H1 (cell line): ENCODE measurements around the gene AGBL1. TPM values are rescaled to one million over a fixed set of nuclear protein-coding genes. Genes with fewer than 3 reads are reported as not detected.

Experiments used
- CTCF ChIA-PET: fragments of 300-600 bp; sonication (Branson Sonifier 250); formaldehyde crosslinking; loops from one replicate; lab custom pipeline; 2021; ENCODE audit not compliant: partially characterized antibody; lab: Charles Lee
- POLR2A ChIA-PET: fragments of 300-600 bp; sonication (Branson Sonifier 250); formaldehyde crosslinking; loops from one replicate; lab custom pipeline; 2021; ENCODE audit warnings: inconsistent platforms; ENCODE audit not compliant: partially characterized antibody; lab: Charles Lee
- DNase-seq, 2 experiments: peaks; one replicate each; pipeline versions ENCODE4 v3.0.0 to v3.0.0-alpha.2; 2010 to 2022; ENCODE audit warnings: low spot score in 2 of 2, low read depth in 1 of 2, mixed read lengths in 1 of 2
- FAIRE-seq: peaks from 2 replicates; lab custom pipeline; 2011; peaks lifted over from hg19 to GRCh38; lab: Jason Lieb, UNC
- H2AFZ ChIP-seq: 2 replicates; pipeline ENCODE4 v1.8.1; 2012; ENCODE audit warnings: low read length, inconsistent platforms
- H2AK5ac ChIP-seq: 2 replicates; pipeline ENCODE4 v1.6.1; 2013; ENCODE audit warnings: low read depth, low read length
- H2BK120ac ChIP-seq: replicated peaks from 2 replicates; pipeline ENCODE3; 2013; ENCODE audit warnings: low read depth, low read length, inconsistent platforms
- H2BK12ac ChIP-seq: 2 replicates; pipeline ENCODE4 v1.6.1; 2013; ENCODE audit warnings: low read depth, low read length
- H2BK15ac ChIP-seq: 2 replicates; pipeline ENCODE4 v1.6.1; 2013; ENCODE audit warnings: low read length
- H2BK20ac ChIP-seq: 2 replicates; pipeline ENCODE4 v1.6.1; 2013; ENCODE audit warnings: low read length
- H2BK5ac ChIP-seq: 2 replicates; pipeline ENCODE4 v1.6.1; 2013; ENCODE audit warnings: low read depth, low read length
- H3K14ac ChIP-seq: 2 replicates; pipeline ENCODE4 v1.6.1; 2013; ENCODE audit warnings: inconsistent platforms; ENCODE audit not compliant: insufficient read length
- H3K18ac ChIP-seq: 2 replicates; pipeline ENCODE4 v1.6.1; 2013; ENCODE audit warnings: low read length; ENCODE audit errors: extremely low read depth
- H3K23ac ChIP-seq: 2 replicates; pipeline ENCODE4 v1.6.1; 2013; ENCODE audit warnings: inconsistent platforms; ENCODE audit not compliant: insufficient read length
- H3K23me2 ChIP-seq: 2 replicates; pipeline ENCODE4 v1.6.1; 2013; ENCODE audit warnings: low read depth, low read length
- H3K27ac ChIP-seq: 2 replicates; pipeline ENCODE4 v1.6.1; 2011; ENCODE audit warnings: low read depth, low read length, inconsistent platforms
- H3K27me3 ChIP-seq, 4 experiments: replicated peaks in 1 of 4; 1 replicate in 1 of 4; 2 replicates in 3 of 4; pipeline versions ENCODE4 v1.6.1 to v1.8.1; 2011 to 2013; ENCODE audit warnings: low read length in 3 of 4, mild to moderate bottlenecking in 3 of 4, inconsistent platforms in 2 of 4, mixed read lengths in 2 of 4, moderate library complexity in 1 of 4; ENCODE audit not compliant: control insufficient read depth in 3 of 4, insufficient read depth in 3 of 4; ENCODE audit errors: extremely low read depth in 1 of 4
- H3K36me3 ChIP-seq, 4 experiments: 2 replicates each; pipeline versions ENCODE4 v1.6.1 to v1.8.1; 2011 to 2013; ENCODE audit warnings: mild to moderate bottlenecking in 4 of 4, low read length in 3 of 4, moderate library complexity in 2 of 4, control low read depth in 1 of 4, inconsistent platforms in 1 of 4; ENCODE audit not compliant: insufficient read depth in 4 of 4, control insufficient read depth in 2 of 4
- H3K4ac ChIP-seq: replicated peaks from 2 replicates; pipeline ENCODE3; 2013; ENCODE audit warnings: low read length, low read depth, mixed read lengths, inconsistent platforms; ENCODE audit not compliant: insufficient read length
- H3K4me1 ChIP-seq, 4 experiments: replicated peaks in 1 of 4; 1 replicate in 1 of 4; 2 replicates in 3 of 4; pipeline versions ENCODE4 v1.6.1 to v1.8.1; 2011 to 2013; ENCODE audit warnings: low read length in 3 of 4, inconsistent platforms in 2 of 4, mixed read lengths in 1 of 4; ENCODE audit not compliant: insufficient read depth in 4 of 4, control insufficient read depth in 3 of 4
- H3K4me2 ChIP-seq, 2 experiments: 2 replicates each; pipeline versions ENCODE4 v1.6.1 to v1.8.1; 2011 to 2013; ENCODE audit warnings: low read depth in 2 of 2, low read length in 2 of 2, control low read depth in 1 of 2, inconsistent platforms in 1 of 2, mild to moderate bottlenecking in 1 of 2; ENCODE audit not compliant: insufficient read depth in 1 of 2
- H3K4me3 ChIP-seq, 4 experiments: fragments of 200-600, 300-600 bp in 1 of 4; sonication (generic), shearing (Covaris generic), sonication (Bioruptor Twin) in 1 of 4; 2 replicates each; pipeline versions ENCODE4 v1.5.1 to v1.8.1; 2011 to 2016; ENCODE audit warnings: low read length in 4 of 4, low read depth in 3 of 4, control low read depth in 2 of 4, inconsistent platforms in 2 of 4, mild to moderate bottlenecking in 2 of 4, mixed read lengths in 1 of 4, moderate library complexity in 1 of 4; ENCODE audit not compliant: insufficient read depth in 2 of 4; ENCODE audit errors: extremely low read depth in 1 of 4
- H3K56ac ChIP-seq: replicated peaks from 2 replicates; pipeline ENCODE3; 2013; ENCODE audit warnings: low read depth, mild to moderate bottlenecking, mixed read lengths, low read length, inconsistent platforms; ENCODE audit not compliant: insufficient read length
- H3K79me1 ChIP-seq: 2 replicates; pipeline ENCODE4 v1.6.1; 2013; ENCODE audit warnings: low read depth, low read length, control low read depth
- H3K79me2 ChIP-seq, 2 experiments: 2 replicates each; pipeline versions ENCODE4 v1.6.1 to v1.8.1; 2012 to 2013; ENCODE audit warnings: low read length in 2 of 2, mild to moderate bottlenecking in 2 of 2, inconsistent platforms in 1 of 2; ENCODE audit not compliant: insufficient read depth in 2 of 2, control insufficient read depth in 1 of 2
- H3K9ac ChIP-seq, 4 experiments: replicated peaks in 1 of 4; 1 replicate in 1 of 4; 2 replicates in 3 of 4; pipeline versions ENCODE4 v1.6.1 to v1.8.1; 2011 to 2013; ENCODE audit warnings: low read depth in 3 of 4, low read length in 3 of 4, control low read depth in 2 of 4, mild to moderate bottlenecking in 2 of 4, moderate library complexity in 2 of 4, inconsistent platforms in 1 of 4; ENCODE audit errors: extremely low read depth in 1 of 4
- H3K9me3 ChIP-seq, 2 experiments: 2 replicates each; pipeline versions ENCODE4 v1.6.1 to v1.8.1; 2012 to 2013; ENCODE audit warnings: mild to moderate bottlenecking in 2 of 2, moderate library complexity in 2 of 2, control low read depth in 1 of 2, inconsistent platforms in 1 of 2, low read depth in 1 of 2, low read length in 1 of 2, mixed read lengths in 1 of 2; ENCODE audit not compliant: insufficient read depth in 2 of 2
- H4K20me1 ChIP-seq, 2 experiments: replicated peaks in 1 of 2; 2 replicates each; pipeline versions ENCODE3 to v1.8.1; 2011 to 2013; ENCODE audit warnings: inconsistent platforms in 2 of 2, low read length in 2 of 2, mild to moderate bottlenecking in 1 of 2; ENCODE audit not compliant: insufficient read depth in 2 of 2, control insufficient read depth in 1 of 2
- H4K5ac ChIP-seq: 2 replicates; pipeline ENCODE4 v1.6.1; 2013; ENCODE audit warnings: low read length, low read depth, mixed read lengths, inconsistent platforms; ENCODE audit not compliant: insufficient read length
- H4K8ac ChIP-seq: 2 replicates; pipeline ENCODE4 v1.8.0; 2013; ENCODE audit warnings: mild to moderate bottlenecking, moderate library complexity, low read length, inconsistent platforms; ENCODE audit not compliant: insufficient read depth; ENCODE audit errors: extremely low read depth
- H4K91ac ChIP-seq: replicated peaks from 2 replicates; pipeline ENCODE3; 2013; ENCODE audit warnings: low read length, mixed read lengths, inconsistent platforms; ENCODE audit not compliant: insufficient read length
- BACH1 ChIP-seq: IDR thresholded peaks from 2 replicates; pipeline ENCODE4 v1.6.1; 2012; ENCODE audit warnings: low read length, improper control_type of control experiment
- CHD1 ChIP-seq: IDR thresholded peaks from 2 replicates; pipeline ENCODE4 v1.6.1; 2012; ENCODE audit warnings: low read depth, low read length, improper control_type of control experiment
- CHD2 ChIP-seq: IDR thresholded peaks from 2 replicates; pipeline ENCODE4 v1.6.1; 2012; ENCODE audit warnings: low read length, improper control_type of control experiment
- EP300 ChIP-seq, 2 experiments: IDR thresholded peaks; 1 replicate in 1 of 2; 2 replicates in 1 of 2; pipeline ENCODE4 v1.6.1; 2011 to 2012; ENCODE audit warnings: low read depth in 2 of 2, low read length in 2 of 2, mild to moderate bottlenecking in 2 of 2, borderline replicate concordance in 1 of 2, inconsistent platforms in 1 of 2, moderate library complexity in 1 of 2
- MAFK ChIP-seq: IDR thresholded peaks from 2 replicates; pipeline ENCODE4 v1.6.1; 2012; ENCODE audit warnings: low read depth, mild to moderate bottlenecking, improper control_type of control experiment, low read length
- NRF1 ChIP-seq: IDR thresholded peaks from 2 replicates; pipeline ENCODE4 v1.6.1; 2011; ENCODE audit warnings: mild to moderate bottlenecking, low read depth, low read length, improper control_type of control experiment
- POLR2A ChIP-seq, 2 experiments: IDR thresholded peaks; 1 replicate in 1 of 2; 2 replicates in 1 of 2; pipeline ENCODE4 v1.6.1; 2011; ENCODE audit warnings: low read depth in 2 of 2, low read length in 2 of 2, mild to moderate bottlenecking in 2 of 2; ENCODE audit errors: control extremely low read depth in 1 of 2
- RFX5 ChIP-seq: IDR thresholded peaks from 2 replicates; pipeline ENCODE4 v1.6.1; 2011; ENCODE audit warnings: low read depth, low read length, improper control_type of control experiment, borderline replicate concordance
- TAF1 ChIP-seq: IDR thresholded peaks from 2 replicates; pipeline ENCODE4 v1.6.1; 2011; ENCODE audit warnings: mild to moderate bottlenecking, low read depth, low read length
- TAF7 ChIP-seq: optimal IDR thresholded peaks from 2 replicates; pipeline ENCODE3; 2011; ENCODE audit warnings: low read depth, mild to moderate bottlenecking, inconsistent platforms, low read length, moderate library complexity, borderline replicate concordance
- TEAD4 ChIP-seq: IDR thresholded peaks from 2 replicates; pipeline ENCODE4 v1.6.1; 2012; ENCODE audit warnings: low read depth, low read length, inconsistent platforms, mixed read lengths
- YY1 ChIP-seq: IDR thresholded peaks from 2 replicates; pipeline ENCODE4 v1.6.1; 2011; ENCODE audit warnings: low read depth, mild to moderate bottlenecking, low read length
- WGBS, 2 experiments: shearing (Covaris generic) in 1 of 2; methylation state at CpG; one replicate each; pipeline versions ENCODE4 v1.1.6 to v1.1.7; 2013 to 2015; ENCODE audit warnings: low lambda C conversion rate in 2 of 2, mixed read lengths in 2 of 2, inconsistent platforms in 1 of 2, low coverage in 1 of 2, missing lambda C conversion rate in 1 of 2; ENCODE audit not compliant: insufficient replicate concordance in 2 of 2, insufficient coverage in 1 of 2, insufficient read length in 1 of 2; ENCODE audit errors: extremely low coverage in 1 of 2, missing lambda C conversion rate in 1 of 2; 5-methylcytosine and 5-hydroxymethylcytosine counted together
- polyA plus RNA-seq, 7 experiments: library from polyadenylated mRNA; depleted of rRNA in 3 of 7; stranded (reverse) in 5 of 7; unstranded in 2 of 7; fragments of >200 nt in 5 of 7; fragments of 200-250 nt in 2 of 7; gene quantifications; 1 replicate in 5 of 7; 2 replicates in 1 of 7; 4 replicates in 1 of 7; pipeline versions ENCODE4 v1.2.1 to v1.2.3, GENCODE V29; 2011 to 2013; ENCODE audit warnings: missing spikeins in 2 of 7, mixed read lengths in 2 of 7
- total RNA-seq: library from RNA; stranded (reverse); fragmentation: NEBNext Ultra II Directional; extraction: Animal tissue kit (Norgen Biotek cat#: 25700); gene quantifications from 2 replicates; pipeline ENCODE4 v1.2.1, GENCODE V29; 2021
- TF ChIP-seq, protein P1 (sequence below): IDR thresholded peaks from 2 replicates; pipeline ENCODE4 v1.6.1; 2011; ENCODE audit warnings: low read length, improper control_type of control experiment
- TF ChIP-seq, protein P2 (sequence below): IDR thresholded peaks from 2 replicates; pipeline ENCODE4 v1.6.1; 2012; ENCODE audit warnings: inconsistent platforms

Gene AGBL1
- total and polyA plus RNA-seq, 2 of the 8 experiments (the other 6 are each of a cell fraction or from before 2014, with no cell fraction given) = not detected

DNA sequence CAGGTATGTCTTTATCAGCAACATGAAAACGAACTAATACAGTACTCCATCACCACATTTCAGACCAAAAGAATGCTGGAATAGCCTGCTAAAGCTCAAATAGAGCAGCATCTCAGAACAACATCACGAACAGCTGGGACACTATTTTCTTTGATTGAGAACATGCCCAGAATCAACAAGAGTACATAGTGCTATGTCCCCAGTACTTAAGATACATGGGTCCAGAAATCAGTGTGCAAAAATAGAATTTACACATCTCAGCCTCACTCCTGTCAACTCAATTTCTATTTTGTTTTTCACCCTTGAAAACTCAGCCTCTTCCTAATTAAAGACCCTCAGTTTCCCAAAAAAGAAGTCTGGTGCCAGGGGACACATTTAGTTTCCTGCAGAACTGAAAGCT is 753.9 kb downstream of the AGBL1 start:
- no peak overlapping the region for H4K8ac ChIP-seq
- H3K36me3 ChIP-seq = no peaks in the 10 kb centered on the region
- CTCF ChIA-PET = interaction anchor here (0.7 kb wide), 1 partner anchor 656 kb away, joined by 3 read pairs; no protein-coding TSS in a partner anchor
- no peak overlapping the region for H2BK5ac ChIP-seq
- H3K4me3 ChIP-seq = no peak overlapping the region
- no peak overlapping the region for H3K4ac ChIP-seq
- H3K79me2 ChIP-seq = no peaks in the 10 kb centered on the region
- H3K18ac ChIP-seq = no peak overlapping the region
- H3K9ac ChIP-seq = no peak overlapping the region
- H4K20me1 ChIP-seq = no peaks in the 10 kb centered on the region
- no peak overlapping the region for H2BK120ac ChIP-seq
- no peak overlapping the region for H2BK12ac ChIP-seq
- H3K9me3 ChIP-seq = no peaks in the 10 kb centered on the region
- no peak overlapping the region for H2AFZ ChIP-seq
- H3K4me2 ChIP-seq = no peak overlapping the region
- no peak overlapping the region for H2BK15ac ChIP-seq
- H3K23ac ChIP-seq = no peak overlapping the region
- H3K27me3 ChIP-seq = no peaks in the 10 kb centered on the region
- POLR2A ChIA-PET = no interaction called here
- H3K23me2 ChIP-seq = no peaks in the 10 kb centered on the region
- H4K5ac ChIP-seq = no peak overlapping the region
- H4K91ac ChIP-seq = no peak overlapping the region
- DNase-seq = no peak
- no peak for FAIRE-seq
- H3K56ac ChIP-seq = no peak overlapping the region
- no peak overlapping the region for H3K14ac ChIP-seq
- no peaks in the 10 kb centered on the region for H3K79me1 ChIP-seq
- H3K27ac ChIP-seq = no peak overlapping the region
- WGBS, 2 experiments = 94% methylated on average over 2 of the region's 2 CpGs; no CpG with 5 or more reads in 1 of the 2 experiments
- no peak overlapping the region for H2BK20ac ChIP-seq
- no peak overlapping the region for H2AK5ac ChIP-seq
- no peaks in the 10 kb centered on the region for H3K4me1 ChIP-seq
- TF ChIP-seq NRF1 (no peak), TAF7 (no peak), TAF1 (no peak), RFX5 (no peak), BACH1 (no peak), CHD1 (no peak), EP300 (IDR thresholded peaks at IDR 0.05; ENCODE audit: borderline replicate concordance in 1 of 2, low read depth in 2 of 2, low read length in 2 of 2) (no peak), CHD2 (no peak), YY1 (no peak), POLR2A (IDR thresholded peaks at IDR 0.05; ENCODE audit: control extremely low read depth in 1 of 2, low read depth in 2 of 2, low read length in 2 of 2) (no peak), TEAD4 (no peak), MAFK (no peak)
- TF ChIP-seq, protein P1, sequence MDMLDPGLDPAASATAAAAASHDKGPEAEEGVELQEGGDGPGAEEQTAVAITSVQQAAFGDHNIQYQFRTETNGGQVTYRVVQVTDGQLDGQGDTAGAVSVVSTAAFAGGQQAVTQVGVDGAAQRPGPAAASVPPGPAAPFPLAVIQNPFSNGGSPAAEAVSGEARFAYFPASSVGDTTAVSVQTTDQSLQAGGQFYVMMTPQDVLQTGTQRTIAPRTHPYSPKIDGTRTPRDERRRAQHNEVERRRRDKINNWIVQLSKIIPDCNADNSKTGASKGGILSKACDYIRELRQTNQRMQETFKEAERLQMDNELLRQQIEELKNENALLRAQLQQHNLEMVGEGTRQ = no peak
- TF ChIP-seq, protein P2, sequence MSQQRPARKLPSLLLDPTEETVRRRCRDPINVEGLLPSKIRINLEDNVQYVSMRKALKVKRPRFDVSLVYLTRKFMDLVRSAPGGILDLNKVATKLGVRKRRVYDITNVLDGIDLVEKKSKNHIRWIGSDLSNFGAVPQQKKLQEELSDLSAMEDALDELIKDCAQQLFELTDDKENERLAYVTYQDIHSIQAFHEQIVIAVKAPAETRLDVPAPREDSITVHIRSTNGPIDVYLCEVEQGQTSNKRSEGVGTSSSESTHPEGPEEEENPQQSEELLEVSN = no peak
